Nephron progenitor cell (in vitro differentiated cells): ENCODE data around the gene LPP.

ENCODE experiments used
- DNase-seq: peaks from one replicate; pipeline ENCODE4 v3.0.0; 2021
- H3K27ac Mint-ChIP-seq: 2 replicates; pipeline ENCODE4 v1.8.0; 2021; ENCODE audit warnings: mild to moderate bottlenecking, moderate library complexity, mixed read lengths
- H3K27me3 Mint-ChIP-seq: 2 replicates; pipeline ENCODE4 v1.8.0; 2021; ENCODE audit warnings: mild to moderate bottlenecking, low read depth, mixed read lengths; ENCODE audit not compliant: poor library complexity
- H3K36me3 Mint-ChIP-seq: 2 replicates; pipeline ENCODE4 v1.8.0; 2021; ENCODE audit warnings: low read depth, mixed read lengths
- H3K4me1 Mint-ChIP-seq: 2 replicates; pipeline ENCODE4 v1.8.0; 2021; ENCODE audit warnings: mixed read lengths
- H3K4me3 Mint-ChIP-seq: 2 replicates; pipeline ENCODE4 v1.8.0; 2021; ENCODE audit warnings: mild to moderate bottlenecking, moderate library complexity, mixed read lengths
- H3K9me3 Mint-ChIP-seq: 2 replicates; pipeline ENCODE4 v1.8.0; 2021; ENCODE audit warnings: mild to moderate bottlenecking, moderate library complexity, mixed read lengths
- TF ChIP-seq, protein P1 (sequence below): fragments of 200-600 bp; sonication (generic); IDR thresholded peaks from 2 replicates; pipeline ENCODE4 v1.5.0; 2021; ENCODE audit warnings: antibody characterized with exemption

Gene LPP

DNA sequence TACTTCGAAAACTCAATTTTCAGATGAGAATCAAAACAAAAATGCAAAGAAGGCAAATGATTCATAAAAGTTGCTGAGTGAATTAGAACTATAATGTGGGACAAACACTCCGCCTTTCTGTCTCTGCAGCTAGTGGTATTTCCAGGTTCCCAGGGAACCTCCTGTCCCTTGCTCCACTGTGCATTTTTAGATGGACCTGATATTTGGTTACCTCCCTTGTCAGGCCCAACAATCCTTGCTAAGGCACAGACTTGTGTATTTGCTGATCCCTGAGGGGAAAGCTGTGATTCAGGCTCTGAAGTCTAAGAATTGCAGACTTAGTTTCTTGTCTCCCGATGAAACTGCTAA lies 162.7 kb downstream of the LPP start:
- H3K36me3 Mint-ChIP-seq: peaks cover 28% of the 10 kb centered on the region
- H3K27ac Mint-ChIP-seq: peak overlapping the region; percentile 68
- no peaks in the 10 kb centered on the region for H3K27me3 Mint-ChIP-seq
- no peak for DNase-seq
- no peaks in the 10 kb centered on the region for H3K9me3 Mint-ChIP-seq
- TF ChIP-seq, protein P1, sequence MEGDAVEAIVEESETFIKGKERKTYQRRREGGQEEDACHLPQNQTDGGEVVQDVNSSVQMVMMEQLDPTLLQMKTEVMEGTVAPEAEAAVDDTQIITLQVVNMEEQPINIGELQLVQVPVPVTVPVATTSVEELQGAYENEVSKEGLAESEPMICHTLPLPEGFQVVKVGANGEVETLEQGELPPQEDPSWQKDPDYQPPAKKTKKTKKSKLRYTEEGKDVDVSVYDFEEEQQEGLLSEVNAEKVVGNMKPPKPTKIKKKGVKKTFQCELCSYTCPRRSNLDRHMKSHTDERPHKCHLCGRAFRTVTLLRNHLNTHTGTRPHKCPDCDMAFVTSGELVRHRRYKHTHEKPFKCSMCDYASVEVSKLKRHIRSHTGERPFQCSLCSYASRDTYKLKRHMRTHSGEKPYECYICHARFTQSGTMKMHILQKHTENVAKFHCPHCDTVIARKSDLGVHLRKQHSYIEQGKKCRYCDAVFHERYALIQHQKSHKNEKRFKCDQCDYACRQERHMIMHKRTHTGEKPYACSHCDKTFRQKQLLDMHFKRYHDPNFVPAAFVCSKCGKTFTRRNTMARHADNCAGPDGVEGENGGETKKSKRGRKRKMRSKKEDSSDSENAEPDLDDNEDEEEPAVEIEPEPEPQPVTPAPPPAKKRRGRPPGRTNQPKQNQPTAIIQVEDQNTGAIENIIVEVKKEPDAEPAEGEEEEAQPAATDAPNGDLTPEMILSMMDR: no peak
- H3K4me3 Mint-ChIP-seq: no peak overlapping the region
- no peaks in the 10 kb centered on the region for H3K4me1 Mint-ChIP-seq

DNA sequence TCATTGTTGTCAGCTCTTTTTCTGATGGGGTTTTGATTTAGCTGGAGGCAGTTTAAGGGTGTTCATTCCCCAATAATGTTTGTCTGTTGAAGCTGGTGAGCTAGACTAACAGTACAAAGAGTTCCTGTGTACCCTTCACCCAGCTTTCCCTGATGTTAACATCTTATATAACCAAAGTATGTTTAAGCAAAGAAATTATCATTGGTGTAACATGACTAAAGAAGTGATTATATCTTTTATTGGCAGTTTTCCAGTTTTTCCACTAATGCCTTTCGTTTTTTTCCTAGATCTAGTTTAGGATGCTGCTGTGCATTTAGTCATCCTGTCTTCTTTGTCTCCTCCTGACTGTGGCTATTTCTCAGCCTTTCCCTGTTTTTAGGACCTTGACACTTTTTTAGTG lies 165.6 kb downstream of the LPP start:
- H3K4me1 Mint-ChIP-seq: no peaks in the 10 kb centered on the region

DNA sequence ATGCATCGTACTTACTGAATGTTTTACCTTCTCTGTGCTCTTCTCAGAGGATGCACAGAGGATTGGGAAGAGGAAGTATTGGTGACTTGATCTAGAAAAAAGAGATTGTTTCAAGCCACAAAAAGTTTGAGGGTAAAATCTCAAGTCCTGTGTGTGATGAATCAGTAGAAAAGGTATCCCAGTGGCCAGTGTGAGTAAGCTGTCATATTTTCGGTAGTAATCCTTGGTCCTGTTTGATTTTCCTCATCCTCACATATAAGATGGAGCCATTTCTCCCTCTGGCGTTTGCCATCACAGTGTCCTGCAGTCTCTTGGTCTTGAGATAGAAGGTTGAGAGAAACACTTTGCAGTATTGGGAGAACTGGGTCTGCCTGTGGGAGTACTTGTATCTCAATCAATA lies 166.8 kb downstream of the LPP start:
- TF ChIP-seq, protein P1: no peak
- Mint-ChIP-seq H3K4me1 (no peaks in the 10 kb centered on the region), H3K36me3 (peaks cover 23% of the 10 kb centered on the region), H3K4me3 (no peak overlapping the region), H3K9me3 (no peaks in the 10 kb centered on the region), H3K27ac (no peak overlapping the region), H3K27me3 (no peaks in the 10 kb centered on the region)
- DNase-seq: no peak

More for the DNA sequence above, 165.6 kb downstream of the LPP start:
- no peaks in the 10 kb centered on the region for H3K27me3 Mint-ChIP-seq
- no peaks in the 10 kb centered on the region for H3K9me3 Mint-ChIP-seq
- DNase-seq: no peak
- H3K36me3 Mint-ChIP-seq: peaks cover 14% of the 10 kb centered on the region
- TF ChIP-seq, protein P1: no peak
- no peak overlapping the region for H3K27ac Mint-ChIP-seq
- no peak overlapping the region for H3K4me3 Mint-ChIP-seq

DNA sequence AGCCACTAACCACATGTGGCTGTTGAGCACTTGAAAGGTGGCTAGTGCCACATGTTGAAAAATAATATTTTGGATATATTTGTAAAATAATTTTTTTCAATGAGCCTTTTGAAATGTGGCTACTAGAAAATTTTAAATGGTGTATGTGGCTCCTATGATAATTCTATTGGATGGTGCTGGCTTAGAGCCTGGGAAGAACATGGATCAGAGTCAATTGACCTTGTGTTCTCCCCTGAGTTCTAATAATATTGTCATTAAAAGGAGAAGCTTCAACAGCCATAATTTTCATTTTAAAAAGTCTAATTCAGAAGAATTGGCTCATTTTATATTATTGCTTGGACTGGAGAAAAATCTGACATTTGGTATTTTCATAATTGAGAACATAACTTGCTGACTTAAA lies 167.3 kb downstream of the LPP start:
- no peaks in the 10 kb centered on the region for H3K4me1 Mint-ChIP-seq
- DNase-seq: no peak
- peaks cover 28% of the 10 kb centered on the region for H3K36me3 Mint-ChIP-seq
- H3K27me3 Mint-ChIP-seq: no peaks in the 10 kb centered on the region
- H3K27ac Mint-ChIP-seq: no peak overlapping the region
- H3K9me3 Mint-ChIP-seq: no peaks in the 10 kb centered on the region
- TF ChIP-seq, protein P1: no peak
- no peak overlapping the region for H3K4me3 Mint-ChIP-seq

DNA sequence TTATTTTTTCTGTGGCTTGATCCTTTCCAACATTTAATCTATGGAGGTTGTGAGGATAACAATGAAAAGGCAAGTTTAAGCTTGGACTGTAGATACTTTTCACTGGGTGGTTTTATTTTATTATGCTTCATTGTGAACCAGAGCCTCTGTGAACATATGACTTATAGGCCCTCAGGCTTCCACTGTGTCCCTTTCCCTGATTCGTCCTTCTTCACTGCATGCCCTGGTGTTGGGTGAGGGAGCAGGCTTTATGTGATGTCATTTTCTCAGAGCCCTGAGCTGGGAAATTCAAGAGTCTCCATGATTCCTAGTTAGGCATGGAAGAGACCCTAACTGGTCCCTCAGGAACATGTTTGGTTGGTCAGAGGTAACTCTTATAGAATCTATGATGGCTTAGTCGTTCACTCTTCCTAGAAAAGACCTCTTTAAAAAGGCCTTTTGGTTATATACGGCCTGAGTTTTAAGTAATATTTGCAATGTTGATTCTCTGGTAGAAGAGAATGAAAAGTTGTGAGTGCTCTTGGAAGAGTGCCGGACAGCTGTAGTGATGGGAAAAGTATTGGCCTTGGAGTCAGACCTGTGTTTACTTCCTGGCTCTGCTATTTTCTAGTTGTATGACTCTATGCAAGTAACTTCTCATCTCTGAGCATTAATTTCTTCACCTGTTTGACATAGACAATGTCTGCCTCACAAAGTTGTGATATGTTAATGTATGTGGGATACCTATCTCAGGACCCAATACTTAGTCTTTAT lies 168.4 kb downstream of the LPP start:
- H3K36me3 Mint-ChIP-seq: peaks cover 33% of the 10 kb centered on the region
- no peaks in the 10 kb centered on the region for H3K27me3 Mint-ChIP-seq
- TF ChIP-seq, protein P1: no peak
- DNase-seq: no peak
- H3K27ac Mint-ChIP-seq: no peak overlapping the region
- H3K9me3 Mint-ChIP-seq: no peaks in the 10 kb centered on the region
- H3K4me1 Mint-ChIP-seq: no peaks in the 10 kb centered on the region
- H3K4me3 Mint-ChIP-seq: no peak overlapping the region
